ENCODE measurements around the gene TNS4. TPM values are rescaled to one million over a fixed set of nuclear protein-coding genes. Genes with fewer than 3 reads are reported as not detected.
"Not testable (repeated sequence)": the region's sequence is repeated elsewhere in the genome, so short reads cannot be mapped to it uniquely, and the experiment has no call there.

TNS4 gene
- total RNA-seq, 1 experiment from 2014 or later: 522 TPM

- Mint-ChIP-seq H3K4me3 (ENCODE audit: unreplicated experiment) (no peak overlapping the region), H3K27ac (ENCODE audit: low read depth, unreplicated experiment) (peak overlapping the region; percentile 86), H3K4me1 (ENCODE audit: insufficient read depth, unreplicated experiment) (peaks cover 35% of the 10 kb centered on the region), H3K27me3 (ENCODE audit: insufficient read depth, unreplicated experiment) (no peaks in the 10 kb centered on the region), H3K9me3 (ENCODE audit: unreplicated experiment) (no peaks in the 10 kb centered on the region), H3K36me3 (ENCODE audit: insufficient read depth, unreplicated experiment) (no peaks in the 10 kb centered on the region)
- POLR2A ChIA-PET: interaction anchor here (0.8 to 5.4 kb wide), 23 partner anchors 8 to 642 kb away, joined by 3 to 49 read pairs (median 7); partner anchors contain the start of gene TNS4
- CTCF ChIA-PET: interaction anchor here (1.0 to 3.3 kb wide), 9 partner anchors 11 to 141 kb away, joined by 3 to 39 read pairs (median 7); no protein-coding TSS in a partner anchor
- intact Hi-C loops (cut with micrococcal nuclease): no loop called here
- TF ChIP-seq CTCF (IDR thresholded peaks at IDR 0.05; ENCODE audit: unreplicated experiment): no peak
- DNase-seq (ENCODE audit: unreplicated experiment): no peak
- BruUV-seq (replicated peaks): no TSS peak
Observed at GRCh38 chr17:40548491-40548981, 47.1 kb upstream of the TNS4 start.

GRCh38 chr17:40547785-40548478 lies 46.5 kb upstream of the TNS4 start:
- Mint-ChIP-seq H3K36me3 (ENCODE audit: insufficient read depth, unreplicated experiment) (no peaks in the 10 kb centered on the region), H3K9me3 (ENCODE audit: unreplicated experiment) (no peaks in the 10 kb centered on the region), H3K27me3 (ENCODE audit: insufficient read depth, unreplicated experiment) (no peaks in the 10 kb centered on the region), H3K4me1 (ENCODE audit: insufficient read depth, unreplicated experiment) (peaks cover 36% of the 10 kb centered on the region), H3K4me3 (ENCODE audit: unreplicated experiment) (no peak overlapping the region), H3K27ac (ENCODE audit: low read depth, unreplicated experiment) (peak overlapping the region; percentile 86)
- TF ChIP-seq CTCF (IDR thresholded peaks at IDR 0.05; ENCODE audit: unreplicated experiment): no peak
- POLR2A ChIA-PET: interaction anchor here (0.6 to 5.4 kb wide), 28 partner anchors 9 to 974 kb away, joined by 3 to 49 read pairs (median 4); partner anchors contain the start of genes SMARCE1 and TNS4
- BruUV-seq (replicated peaks): TSS peak; percentile 65
- intact Hi-C loops (cut with micrococcal nuclease): no loop called here
- DNase-seq (ENCODE audit: unreplicated experiment): no peak
- CTCF ChIA-PET: interaction anchor here (0.6 to 3.3 kb wide), 8 partner anchors 11 to 538 kb away, joined by 3 to 39 read pairs (median 6); no protein-coding TSS in a partner anchor

GRCh38 chr17:40547079-40547784 lies 45.8 kb upstream of the TNS4 start:
- peaks cover 43% of the 10 kb centered on the region for H3K4me1 Mint-ChIP-seq (ENCODE audit: insufficient read depth, unreplicated experiment)
- DNase-seq (ENCODE audit: unreplicated experiment): peak; percentile 92
- H3K9me3 Mint-ChIP-seq (ENCODE audit: unreplicated experiment): no peaks in the 10 kb centered on the region
- no peak overlapping the region for H3K4me3 Mint-ChIP-seq (ENCODE audit: unreplicated experiment)
- H3K27me3 Mint-ChIP-seq (ENCODE audit: insufficient read depth, unreplicated experiment): no peaks in the 10 kb centered on the region
- no peaks in the 10 kb centered on the region for H3K36me3 Mint-ChIP-seq (ENCODE audit: insufficient read depth, unreplicated experiment)
- BruUV-seq (replicated peaks): no TSS peak
- intact Hi-C loops (cut with micrococcal nuclease): no loop called here
- TF ChIP-seq CTCF (IDR thresholded peaks at IDR 0.05; ENCODE audit: unreplicated experiment): no peak
- H3K27ac Mint-ChIP-seq (ENCODE audit: low read depth, unreplicated experiment): peak overlapping the region; percentile 86
- POLR2A ChIA-PET: interaction anchor here (0.6 to 5.4 kb wide), 26 partner anchors 9 to 975 kb away, joined by 3 to 49 read pairs (median 4); partner anchors contain the start of genes SMARCE1 and TNS4
- CTCF ChIA-PET: interaction anchor here (0.6 to 3.3 kb wide), 9 partner anchors 10 to 538 kb away, joined by 3 to 39 read pairs (median 5); no protein-coding TSS in a partner anchor

GRCh38 chr17:40546497-40546896 lies 45.1 kb upstream of the TNS4 start:
- BruUV-seq (replicated peaks); H3K27ac Mint-ChIP-seq (ENCODE audit: low read depth, unreplicated experiment): not testable (repeated sequence)
- POLR2A ChIA-PET: interaction anchor here (2.0 to 5.4 kb wide), 4 partner anchors 9 to 51 kb away, joined by 10 to 49 read pairs (median 20); no protein-coding TSS in a partner anchor

More at GRCh38 chr17:40546497-40546896, 45.1 kb upstream of the TNS4 start:
- H3K27me3 Mint-ChIP-seq (ENCODE audit: insufficient read depth, unreplicated experiment); H3K36me3 Mint-ChIP-seq (ENCODE audit: insufficient read depth, unreplicated experiment); DNase-seq (ENCODE audit: unreplicated experiment); H3K4me3 Mint-ChIP-seq (ENCODE audit: unreplicated experiment); H3K9me3 Mint-ChIP-seq (ENCODE audit: unreplicated experiment); intact Hi-C loops (cut with micrococcal nuclease): not testable (repeated sequence)
- CTCF ChIA-PET: interaction anchor here (0.6 to 3.2 kb wide), 2 partner anchors 9 to 257 kb away, joined by 3 to 19 read pairs; no protein-coding TSS in a partner anchor
- H3K4me1 Mint-ChIP-seq (ENCODE audit: insufficient read depth, unreplicated experiment): peaks cover 45% of the 10 kb centered on the region
